ENCODE data around the gene PXDC1. TPM values are rescaled to one million over a fixed set of nuclear protein-coding genes. Genes with fewer than 3 reads are reported as not detected.

Gene PXDC1
- total RNA-seq, 1 donor, result 144 TPM

- Histone ChIP-seq H4K20me1 (ENCODE audit: insufficient read depth, low read length) (peaks cover 73% of the 10 kb centered on the region), H3K4me3 (ENCODE audit: insufficient read depth, low read length) (no peak overlapping the region), H3K27me3 (ENCODE audit: insufficient read depth, low read length) (no peaks in the 10 kb centered on the region), H3K27ac (ENCODE audit: low read depth, low read length) (peak overlapping the region; percentile 58), H3K79me2 (ENCODE audit: insufficient read depth, low read length) (peaks cover 88% of the 10 kb centered on the region), H3K9me3 (ENCODE audit: low read depth, low read length) (no peaks in the 10 kb centered on the region), H3K4me1 (ENCODE audit: insufficient read depth, low read length) (peaks cover 33% of the 10 kb centered on the region), H3K36me3 (ENCODE audit: insufficient read depth, low read length) (peaks cover 89% of the 10 kb centered on the region), H2AFZ (ENCODE audit: low read length) (no peak overlapping the region), H3K4me2 (ENCODE audit: insufficient read depth, low read length) (no peak overlapping the region)
- TF ChIP-seq CTCF (IDR thresholded peaks at IDR 0.05; ENCODE audit: extremely low read depth, low read depth, low read length), result no peak
- DNase-seq (ENCODE audit: insufficient read length, low spot score, missing footprints), result peak; percentile 91
Measured at GRCh38 chr6:3725145-3726047, 26.1 kb downstream of the PXDC1 start.

- peaks cover 81% of the 10 kb centered on the region for H3K79me2 ChIP-seq (ENCODE audit: insufficient read depth, low read length)
- H2AFZ ChIP-seq (ENCODE audit: low read length), result no peak overlapping the region
- H4K20me1 ChIP-seq (ENCODE audit: insufficient read depth, low read length), result peaks cover 67% of the 10 kb centered on the region
- no peak overlapping the region for H3K4me2 ChIP-seq (ENCODE audit: insufficient read depth, low read length)
- H3K4me3 ChIP-seq (ENCODE audit: insufficient read depth, low read length), result no peak overlapping the region
- DNase-seq (ENCODE audit: insufficient read length, low spot score, missing footprints), result peak; percentile 90
- H3K9me3 ChIP-seq (ENCODE audit: low read depth, low read length), result no peaks in the 10 kb centered on the region
- peak overlapping the region; percentile 40 for H3K27ac ChIP-seq (ENCODE audit: low read depth, low read length)
- H3K27me3 ChIP-seq (ENCODE audit: insufficient read depth, low read length), result no peaks in the 10 kb centered on the region
- TF ChIP-seq CTCF (IDR thresholded peaks at IDR 0.05; ENCODE audit: extremely low read depth, low read depth, low read length), result no peak
- H3K36me3 ChIP-seq (ENCODE audit: insufficient read depth, low read length), result peaks cover 81% of the 10 kb centered on the region
- H3K4me1 ChIP-seq (ENCODE audit: insufficient read depth, low read length), result peaks cover 33% of the 10 kb centered on the region
Measured at GRCh38 chr6:3724451-3725144, 26.9 kb downstream of the PXDC1 start.

GRCh38 chr6:3723966-3724365 lies 27.5 kb downstream of the PXDC1 start:
- Histone ChIP-seq H3K79me2 (ENCODE audit: insufficient read depth, low read length) (peaks cover 77% of the 10 kb centered on the region), H3K4me3 (ENCODE audit: insufficient read depth, low read length) (no peak overlapping the region), H3K27ac (ENCODE audit: low read depth, low read length) (peak overlapping the region; percentile 40), H3K4me2 (ENCODE audit: insufficient read depth, low read length) (no peak overlapping the region), H3K9me3 (ENCODE audit: low read depth, low read length) (no peaks in the 10 kb centered on the region), H2AFZ (ENCODE audit: low read length) (no peak overlapping the region), H3K4me1 (ENCODE audit: insufficient read depth, low read length) (peaks cover 33% of the 10 kb centered on the region), H3K27me3 (ENCODE audit: insufficient read depth, low read length) (no peaks in the 10 kb centered on the region), H3K36me3 (ENCODE audit: insufficient read depth, low read length) (peaks cover 75% of the 10 kb centered on the region), H4K20me1 (ENCODE audit: insufficient read depth, low read length) (peaks cover 60% of the 10 kb centered on the region)
- TF ChIP-seq CTCF (IDR thresholded peaks at IDR 0.05; ENCODE audit: extremely low read depth, low read depth, low read length), result no peak
- DNase-seq (ENCODE audit: insufficient read length, low spot score, missing footprints), result no peak

GRCh38 chr6:3723251-3723650 lies 28.3 kb downstream of the PXDC1 start:
- Histone ChIP-seq H3K4me3 (ENCODE audit: insufficient read depth, low read length) (no peak overlapping the region), H3K27ac (ENCODE audit: low read depth, low read length) (peak overlapping the region; percentile 40), H3K9me3 (ENCODE audit: low read depth, low read length) (no peaks in the 10 kb centered on the region), H2AFZ (ENCODE audit: low read length) (no peak overlapping the region), H3K27me3 (ENCODE audit: insufficient read depth, low read length) (no peaks in the 10 kb centered on the region), H4K20me1 (ENCODE audit: insufficient read depth, low read length) (peaks cover 53% of the 10 kb centered on the region), H3K4me1 (ENCODE audit: insufficient read depth, low read length) (peaks cover 33% of the 10 kb centered on the region), H3K36me3 (ENCODE audit: insufficient read depth, low read length) (peaks cover 69% of the 10 kb centered on the region), H3K4me2 (ENCODE audit: insufficient read depth, low read length) (no peak overlapping the region), H3K79me2 (ENCODE audit: insufficient read depth, low read length) (peaks cover 70% of the 10 kb centered on the region)
- peak; percentile 32 for DNase-seq (ENCODE audit: insufficient read length, low spot score, missing footprints)
- no peak for TF ChIP-seq CTCF (IDR thresholded peaks at IDR 0.05; ENCODE audit: extremely low read depth, low read depth, low read length)
